ENCODE data around the gene CCDC124.

CCDC124 gene

DNA sequence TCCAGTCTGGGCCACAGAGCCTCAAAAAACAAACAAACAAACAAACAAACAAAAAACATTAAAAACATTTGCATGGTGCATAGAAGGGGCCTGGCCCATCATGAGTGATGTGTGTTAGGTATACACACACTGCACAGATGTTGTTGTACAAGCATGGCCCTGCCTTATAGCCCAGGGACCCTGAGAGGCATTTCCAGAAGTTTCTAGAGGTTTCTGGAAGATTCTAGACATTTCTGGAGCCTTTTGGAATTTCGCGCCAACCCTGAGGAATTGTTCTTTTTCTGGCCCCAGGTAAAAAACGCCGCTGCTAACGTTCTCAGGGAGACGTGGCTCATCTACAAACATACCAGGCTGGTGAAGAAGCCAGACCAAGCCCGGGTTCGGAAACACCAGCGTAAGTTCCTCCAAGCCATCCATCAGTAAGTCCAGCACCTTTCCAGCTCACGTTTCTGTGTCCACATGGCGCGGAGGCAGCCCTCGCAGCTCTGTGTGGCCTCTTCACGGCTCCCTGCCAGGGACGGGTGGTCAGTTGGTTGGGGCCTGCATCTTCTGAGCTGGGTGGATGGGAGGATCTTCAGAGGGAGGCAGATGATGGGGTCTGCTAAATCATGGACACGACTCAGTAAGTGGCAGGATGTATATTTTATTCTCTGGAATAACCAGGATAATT is 56.7 kb downstream of the CCDC124 start:
- DNase-seq = no peak

DNA sequence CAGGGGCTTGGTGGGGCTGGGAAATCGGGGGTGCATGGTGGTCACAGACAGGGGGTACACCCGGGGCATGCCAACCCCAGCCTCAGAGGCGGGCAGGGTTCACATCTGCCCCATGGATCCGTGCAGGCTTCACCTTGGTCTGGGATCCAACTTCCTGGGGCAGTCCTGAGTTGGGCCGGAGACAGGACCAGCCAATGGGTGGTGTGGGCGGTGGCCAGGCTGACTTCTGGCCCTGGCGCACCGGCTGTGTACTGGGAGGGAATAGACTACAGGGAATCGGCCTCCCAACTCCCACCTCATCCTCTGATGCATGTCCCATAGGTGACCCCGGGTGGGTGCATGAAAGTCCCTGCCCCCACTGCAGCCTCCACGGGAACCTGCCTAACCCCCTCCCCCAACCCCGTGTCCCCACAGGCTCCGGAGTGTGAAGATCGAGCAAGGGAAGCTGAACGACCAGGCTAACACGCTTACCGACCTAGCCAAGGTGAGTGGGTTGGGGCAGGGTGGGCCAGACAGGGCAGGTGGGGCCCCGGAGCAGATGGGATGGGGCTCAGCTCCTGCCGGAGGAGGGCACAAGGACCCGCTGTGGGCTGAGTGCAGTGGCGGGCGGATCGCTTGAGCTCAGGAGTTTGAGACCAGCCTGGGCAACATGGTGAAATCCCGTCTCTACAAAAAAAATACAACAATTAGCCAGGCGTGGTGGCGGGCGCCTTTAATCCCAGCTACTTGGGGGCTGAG is 60.4 kb downstream of the CCDC124 start:
- DNase-seq = peak; percentile 49

Measured in NCI-H82 (cell line).